ENCODE results near the gene MIEF1.

MIEF1 gene

GRCh38 chr22:39466228-39467006 lies 35.7 kb upstream of the MIEF1 start:
- no peak for TF ChIP-seq GABPA (IDR thresholded peaks at IDR 0.05; ENCODE audit: low read depth)
- no peak for TF ChIP-seq POLR2AphosphoS5 (IDR thresholded peaks at IDR 0.05; ENCODE audit: low read depth)
- TF ChIP-seq SPI1 (IDR thresholded peaks at IDR 0.05; ENCODE audit: borderline replicate concordance, low read depth) = no peak
- H3K27me3 ChIP-seq (ENCODE audit: insufficient read depth, poor library complexity, severe bottlenecking) = no peaks in the 10 kb centered on the region
- DNase-seq (ENCODE audit: low read depth in 1 of 2, low spot score in 1 of 2) = no peak
- no peak overlapping the region for H3K4me3 ChIP-seq (replicated peaks; ENCODE audit: insufficient read depth, low read length)
- H3K27ac ChIP-seq (replicated peaks) = no peak overlapping the region

GRCh38 chr22:39467390-39467895 lies 34.6 kb upstream of the MIEF1 start:
- Histone ChIP-seq H3K27ac (replicated peaks) (no peak overlapping the region), H3K27me3 (ENCODE audit: insufficient read depth, poor library complexity, severe bottlenecking) (no peaks in the 10 kb centered on the region), H3K4me3 (replicated peaks; ENCODE audit: insufficient read depth, low read length) (no peak overlapping the region)
- TF ChIP-seq CTCF (IDR thresholded peaks at IDR 0.05; ENCODE audit: insufficient read depth, low read length) (no peak), REST (IDR thresholded peaks at IDR 0.05; ENCODE audit: insufficient replicate concordance, low read depth) (no peak), SPI1 (IDR thresholded peaks at IDR 0.05; ENCODE audit: borderline replicate concordance, low read depth) (no peak), POLR2AphosphoS5 (IDR thresholded peaks at IDR 0.05; ENCODE audit: low read depth) (no peak), GABPA (IDR thresholded peaks at IDR 0.05; ENCODE audit: low read depth) (no peak)
- no peak for DNase-seq (ENCODE audit: low read depth in 1 of 2, low spot score in 1 of 2)

GRCh38 chr22:39468487-39469325 lies 33.4 kb upstream of the MIEF1 start:
- peak; percentile 53; the same call in 1 of the 2 replicates for TF ChIP-seq SPI1 (IDR thresholded peaks at IDR 0.05; ENCODE audit: borderline replicate concordance, low read depth)
- TF ChIP-seq REST (IDR thresholded peaks at IDR 0.05; ENCODE audit: insufficient replicate concordance, low read depth) = no peak
- no peak for TF ChIP-seq CTCF (IDR thresholded peaks at IDR 0.05; ENCODE audit: insufficient read depth, low read length)
- DNase-seq (ENCODE audit: low read depth in 1 of 2, low spot score in 1 of 2) = peak in 1 of 2 experiments; percentile 77
- Histone ChIP-seq H3K27ac (replicated peaks) (peak overlapping the region; percentile 38), H3K4me3 (replicated peaks; ENCODE audit: insufficient read depth, low read length) (no peak overlapping the region), H3K27me3 (ENCODE audit: insufficient read depth, poor library complexity, severe bottlenecking) (no peaks in the 10 kb centered on the region)

GRCh38 chr22:39469326-39469680 lies 32.8 kb upstream of the MIEF1 start:
- H3K27ac ChIP-seq (replicated peaks) = peak overlapping the region; percentile 38
- TF ChIP-seq GABPA (IDR thresholded peaks at IDR 0.05; ENCODE audit: low read depth) = no peak
- TF ChIP-seq REST (IDR thresholded peaks at IDR 0.05; ENCODE audit: insufficient replicate concordance, low read depth) = no peak
- TF ChIP-seq CTCF (IDR thresholded peaks at IDR 0.05; ENCODE audit: insufficient read depth, low read length) = no peak
- TF ChIP-seq POLR2AphosphoS5 (IDR thresholded peaks at IDR 0.05; ENCODE audit: low read depth) = no peak
- no peak for TF ChIP-seq SPI1 (IDR thresholded peaks at IDR 0.05; ENCODE audit: borderline replicate concordance, low read depth)
- no peak overlapping the region for H3K4me3 ChIP-seq (replicated peaks; ENCODE audit: insufficient read depth, low read length)
- DNase-seq (ENCODE audit: low read depth in 1 of 2, low spot score in 1 of 2) = no peak
- H3K27me3 ChIP-seq (ENCODE audit: insufficient read depth, poor library complexity, severe bottlenecking) = no peaks in the 10 kb centered on the region

All from HL-60 (cell line).